OCI-LY1 (cell line): ENCODE measurements around the gene LRRTM3.

Experiments
- EZH2 ChIP-seq: fragments of 200-600 bp; sonication (generic), shearing (Covaris generic); IDR thresholded peaks from 2 replicates; pipeline ENCODE4 v1.8.0; 2017; ENCODE audit warnings: borderline replicate concordance, mixed run types, mild to moderate bottlenecking, antibody characterized with exemption, low read length, moderate library complexity, mixed read lengths
- TF ChIP-seq, protein P1 (sequence below): fragments of 200-600 bp; sonication (generic), shearing (Covaris generic); IDR thresholded peaks from 2 replicates; pipeline ENCODE4 v1.5.1; 2017; ENCODE audit warnings: mild to moderate bottlenecking, antibody characterized with exemption, low read length, moderate library complexity, mixed read lengths

DNA sequence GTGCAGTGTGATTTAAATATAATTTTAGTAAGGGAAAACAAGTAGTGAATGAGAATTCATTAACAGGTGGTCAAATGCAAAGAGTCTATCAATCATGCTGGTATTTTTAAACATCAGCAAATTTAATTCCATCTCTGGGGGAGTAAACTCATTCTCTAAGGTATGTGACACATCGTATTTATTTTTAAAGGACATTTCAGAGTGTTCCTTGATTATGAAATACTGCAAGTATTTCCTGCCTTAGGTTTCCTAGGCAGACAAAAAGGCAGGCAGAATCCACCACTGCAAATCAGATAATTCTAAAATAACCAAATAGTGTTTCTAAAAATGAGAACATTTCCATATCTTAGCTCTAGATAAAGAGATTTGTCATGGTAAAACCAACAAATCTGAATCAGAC is 193.8 kb downstream of the LRRTM3 start:
- TF ChIP-seq, protein P1, sequence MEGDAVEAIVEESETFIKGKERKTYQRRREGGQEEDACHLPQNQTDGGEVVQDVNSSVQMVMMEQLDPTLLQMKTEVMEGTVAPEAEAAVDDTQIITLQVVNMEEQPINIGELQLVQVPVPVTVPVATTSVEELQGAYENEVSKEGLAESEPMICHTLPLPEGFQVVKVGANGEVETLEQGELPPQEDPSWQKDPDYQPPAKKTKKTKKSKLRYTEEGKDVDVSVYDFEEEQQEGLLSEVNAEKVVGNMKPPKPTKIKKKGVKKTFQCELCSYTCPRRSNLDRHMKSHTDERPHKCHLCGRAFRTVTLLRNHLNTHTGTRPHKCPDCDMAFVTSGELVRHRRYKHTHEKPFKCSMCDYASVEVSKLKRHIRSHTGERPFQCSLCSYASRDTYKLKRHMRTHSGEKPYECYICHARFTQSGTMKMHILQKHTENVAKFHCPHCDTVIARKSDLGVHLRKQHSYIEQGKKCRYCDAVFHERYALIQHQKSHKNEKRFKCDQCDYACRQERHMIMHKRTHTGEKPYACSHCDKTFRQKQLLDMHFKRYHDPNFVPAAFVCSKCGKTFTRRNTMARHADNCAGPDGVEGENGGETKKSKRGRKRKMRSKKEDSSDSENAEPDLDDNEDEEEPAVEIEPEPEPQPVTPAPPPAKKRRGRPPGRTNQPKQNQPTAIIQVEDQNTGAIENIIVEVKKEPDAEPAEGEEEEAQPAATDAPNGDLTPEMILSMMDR, result no peak
- TF ChIP-seq EZH2, result no peak
